ENCODE measurements around the gene ABHD2. TPM values are rescaled to one million over a fixed set of nuclear protein-coding genes. Genes with fewer than 3 reads are reported as not detected.

The ABHD2 gene
- total RNA-seq, 2 experiments from 2014 or later: 36.0 to 39.2 TPM

GRCh38 chr15:89125088-89125826 lies 37.0 kb downstream of the ABHD2 start:
- Histone ChIP-seq H3K9me3 (ENCODE audit: control insufficient read depth in 1 of 2, insufficient read depth in 1 of 2, low read length in 2 of 2) (no peaks in the 10 kb centered on the region), H3K4me3 (ENCODE audit: low read length) (no peak overlapping the region), H3K27me3 (ENCODE audit: control insufficient read depth in 1 of 2, insufficient read depth in 2 of 2, low read length in 2 of 2) (no peaks in the 10 kb centered on the region), H3K4me1 (ENCODE audit: insufficient read depth, low read length) (peaks cover 9% of the 10 kb centered on the region), H3K27ac (ENCODE audit: low read depth in 1 of 2, low read length in 2 of 2) (no peak overlapping the region), H3K36me3 (ENCODE audit: insufficient read depth, low read length) (peaks cover 41% of the 10 kb centered on the region)
- Mint-ChIP-seq H3K36me3 (ENCODE audit: low read depth) (peaks cover 52% of the 10 kb centered on the region), H3K4me3 (no peak overlapping the region), H3K4me1 (ENCODE audit: low read depth) (no peaks in the 10 kb centered on the region), H3K27ac (no peak overlapping the region), H3K27me3 (no peaks in the 10 kb centered on the region), H3K9me3 (no peaks in the 10 kb centered on the region)
- TF ChIP-seq, protein P1, sequence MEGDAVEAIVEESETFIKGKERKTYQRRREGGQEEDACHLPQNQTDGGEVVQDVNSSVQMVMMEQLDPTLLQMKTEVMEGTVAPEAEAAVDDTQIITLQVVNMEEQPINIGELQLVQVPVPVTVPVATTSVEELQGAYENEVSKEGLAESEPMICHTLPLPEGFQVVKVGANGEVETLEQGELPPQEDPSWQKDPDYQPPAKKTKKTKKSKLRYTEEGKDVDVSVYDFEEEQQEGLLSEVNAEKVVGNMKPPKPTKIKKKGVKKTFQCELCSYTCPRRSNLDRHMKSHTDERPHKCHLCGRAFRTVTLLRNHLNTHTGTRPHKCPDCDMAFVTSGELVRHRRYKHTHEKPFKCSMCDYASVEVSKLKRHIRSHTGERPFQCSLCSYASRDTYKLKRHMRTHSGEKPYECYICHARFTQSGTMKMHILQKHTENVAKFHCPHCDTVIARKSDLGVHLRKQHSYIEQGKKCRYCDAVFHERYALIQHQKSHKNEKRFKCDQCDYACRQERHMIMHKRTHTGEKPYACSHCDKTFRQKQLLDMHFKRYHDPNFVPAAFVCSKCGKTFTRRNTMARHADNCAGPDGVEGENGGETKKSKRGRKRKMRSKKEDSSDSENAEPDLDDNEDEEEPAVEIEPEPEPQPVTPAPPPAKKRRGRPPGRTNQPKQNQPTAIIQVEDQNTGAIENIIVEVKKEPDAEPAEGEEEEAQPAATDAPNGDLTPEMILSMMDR (IDR thresholded peaks at IDR 0.05): no peak
- intact Hi-C loops (cut with DNase I, micrococcal nuclease): loop anchor here in 1 of 2 experiments (5.0 kb wide), 1 partner anchor 33 kb away; no protein-coding TSS in a partner anchor
- DNase-seq (no peak), ATAC-seq (ENCODE audit: poor library complexity) (no peak)
- CTCF ChIA-PET: no interaction called here
- POLR2A ChIA-PET: no interaction called here

GRCh38 chr15:89126009-89126408 lies 37.8 kb downstream of the ABHD2 start:
- ChIA-PET CTCF (no interaction called here), POLR2A (no interaction called here)
- H3K4me1 Mint-ChIP-seq (ENCODE audit: low read depth): no peaks in the 10 kb centered on the region
- intact Hi-C loops (cut with DNase I, micrococcal nuclease): loop anchor here in 1 of 2 experiments (5.0 kb wide), 1 partner anchor 34 kb away; no protein-coding TSS in a partner anchor
- Histone ChIP-seq H3K36me3 (ENCODE audit: insufficient read depth, low read length) (peaks cover 36% of the 10 kb centered on the region), H3K9me3 (ENCODE audit: control insufficient read depth in 1 of 2, insufficient read depth in 1 of 2, low read length in 2 of 2) (no peaks in the 10 kb centered on the region), H3K4me3 (ENCODE audit: low read length) (no peak overlapping the region), H3K4me1 (ENCODE audit: insufficient read depth, low read length) (peaks cover 10% of the 10 kb centered on the region), H3K27ac (ENCODE audit: low read depth in 1 of 2, low read length in 2 of 2) (no peak overlapping the region), H3K27me3 (ENCODE audit: control insufficient read depth in 1 of 2, insufficient read depth in 2 of 2, low read length in 2 of 2) (no peaks in the 10 kb centered on the region)
- H3K4me3 Mint-ChIP-seq: no peak overlapping the region
- peaks cover 54% of the 10 kb centered on the region for H3K36me3 Mint-ChIP-seq (ENCODE audit: low read depth)
- no peak for DNase-seq
- no peak for ATAC-seq (ENCODE audit: poor library complexity)
- TF ChIP-seq, protein P1 (IDR thresholded peaks at IDR 0.05): no peak
- H3K9me3 Mint-ChIP-seq: no peaks in the 10 kb centered on the region
- H3K27me3 Mint-ChIP-seq: no peaks in the 10 kb centered on the region
- H3K27ac Mint-ChIP-seq: no peak overlapping the region

- ChIA-PET CTCF (interaction anchor here (2.5 kb wide), 1 partner anchor 69 kb away, joined by 13 read pairs; no protein-coding TSS in a partner anchor), POLR2A (no interaction called here)
- no peak for DNase-seq
- Histone ChIP-seq H3K9me3 (ENCODE audit: control insufficient read depth in 1 of 2, insufficient read depth in 1 of 2, low read length in 2 of 2) (no peaks in the 10 kb centered on the region), H3K27me3 (ENCODE audit: control insufficient read depth in 1 of 2, insufficient read depth in 2 of 2, low read length in 2 of 2) (no peaks in the 10 kb centered on the region), H3K4me3 (ENCODE audit: low read length) (no peak overlapping the region), H3K27ac (ENCODE audit: low read depth in 1 of 2, low read length in 2 of 2) (no peak overlapping the region), H3K36me3 (ENCODE audit: insufficient read depth, low read length) (peaks cover 25% of the 10 kb centered on the region), H3K4me1 (ENCODE audit: insufficient read depth, low read length) (peaks cover 10% of the 10 kb centered on the region)
- intact Hi-C loops (cut with DNase I, micrococcal nuclease): loop anchor here in 1 of 2 experiments (5.0 kb wide), 1 partner anchor 35 kb away; no protein-coding TSS in a partner anchor
- Mint-ChIP-seq H3K9me3 (no peaks in the 10 kb centered on the region), H3K4me3 (no peak overlapping the region), H3K27ac (no peak overlapping the region), H3K36me3 (ENCODE audit: low read depth) (peaks cover 47% of the 10 kb centered on the region), H3K4me1 (ENCODE audit: low read depth) (peaks cover 5% of the 10 kb centered on the region), H3K27me3 (no peaks in the 10 kb centered on the region)
- ATAC-seq (ENCODE audit: poor library complexity): no peak
- TF ChIP-seq, protein P1 (IDR thresholded peaks at IDR 0.05): no peak
Measured at GRCh38 chr15:89127054-89127702, 38.9 kb downstream of the ABHD2 start.

All from CD4-positive, alpha-beta T cell (primary cell).